BE2C (cell line): Measurements from ENCODE around the gene AHRR.

Experiments
- DNase-seq: peaks from one replicate; pipeline ENCODE4 v3.0.0-alpha.2; 2020
- H3K27me3 ChIP-seq: fragments of 250-450 bp; sonication (Bioruptor Pico); 2 replicates; pipeline ENCODE4 v1.5.1; 2020; ENCODE audit warnings: mild to moderate bottlenecking
- H3K36me3 ChIP-seq: fragments of 250-450 bp; sonication (Bioruptor Pico); 2 replicates; pipeline ENCODE4 v1.5.1; 2020; ENCODE audit warnings: mild to moderate bottlenecking
- H3K4me1 ChIP-seq: fragments of 250-450 bp; sonication (Bioruptor Pico); 2 replicates; pipeline ENCODE4 v1.5.1; 2020
- H3K4me3 ChIP-seq: 2 replicates; pipeline ENCODE4 v1.5.1; 2011; ENCODE audit warnings: low read depth, low read length
- H3K9me3 ChIP-seq: fragments of 250-450 bp; sonication (Bioruptor Pico); 2 replicates; pipeline ENCODE4 v1.5.1; 2020
- TF ChIP-seq, protein P1 (sequence below): IDR thresholded peaks from 2 replicates; pipeline ENCODE4 v1.5.1; 2012; ENCODE audit warnings: mild to moderate bottlenecking, low read depth, low read length

The AHRR gene

DNA sequence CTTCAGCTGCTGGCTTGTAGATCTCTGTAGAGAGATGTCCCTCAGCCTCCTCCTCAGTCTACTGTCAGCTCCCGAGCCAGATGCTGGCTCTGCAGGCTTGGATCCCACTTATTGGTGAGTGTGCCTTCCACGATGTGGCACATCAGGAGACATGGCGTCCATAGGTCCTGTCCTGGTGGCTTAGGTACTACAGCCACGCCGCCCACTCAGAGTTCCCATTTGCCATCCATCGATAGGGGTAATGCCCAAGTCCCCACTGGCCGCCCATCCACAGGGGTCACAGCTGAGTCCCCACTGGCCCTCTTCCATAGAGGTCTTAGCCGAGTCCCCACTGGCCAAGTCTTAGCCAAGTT lies 138.7 kb downstream of the AHRR start:
- H3K4me3 ChIP-seq = no peak overlapping the region
- H3K27me3 ChIP-seq = no peaks in the 10 kb centered on the region
- no peaks in the 10 kb centered on the region for H3K4me1 ChIP-seq
- no peak for DNase-seq
- H3K9me3 ChIP-seq = no peaks in the 10 kb centered on the region
- H3K36me3 ChIP-seq = peaks cover 41% of the 10 kb centered on the region
- TF ChIP-seq, protein P1, sequence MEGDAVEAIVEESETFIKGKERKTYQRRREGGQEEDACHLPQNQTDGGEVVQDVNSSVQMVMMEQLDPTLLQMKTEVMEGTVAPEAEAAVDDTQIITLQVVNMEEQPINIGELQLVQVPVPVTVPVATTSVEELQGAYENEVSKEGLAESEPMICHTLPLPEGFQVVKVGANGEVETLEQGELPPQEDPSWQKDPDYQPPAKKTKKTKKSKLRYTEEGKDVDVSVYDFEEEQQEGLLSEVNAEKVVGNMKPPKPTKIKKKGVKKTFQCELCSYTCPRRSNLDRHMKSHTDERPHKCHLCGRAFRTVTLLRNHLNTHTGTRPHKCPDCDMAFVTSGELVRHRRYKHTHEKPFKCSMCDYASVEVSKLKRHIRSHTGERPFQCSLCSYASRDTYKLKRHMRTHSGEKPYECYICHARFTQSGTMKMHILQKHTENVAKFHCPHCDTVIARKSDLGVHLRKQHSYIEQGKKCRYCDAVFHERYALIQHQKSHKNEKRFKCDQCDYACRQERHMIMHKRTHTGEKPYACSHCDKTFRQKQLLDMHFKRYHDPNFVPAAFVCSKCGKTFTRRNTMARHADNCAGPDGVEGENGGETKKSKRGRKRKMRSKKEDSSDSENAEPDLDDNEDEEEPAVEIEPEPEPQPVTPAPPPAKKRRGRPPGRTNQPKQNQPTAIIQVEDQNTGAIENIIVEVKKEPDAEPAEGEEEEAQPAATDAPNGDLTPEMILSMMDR = no peak

DNA sequence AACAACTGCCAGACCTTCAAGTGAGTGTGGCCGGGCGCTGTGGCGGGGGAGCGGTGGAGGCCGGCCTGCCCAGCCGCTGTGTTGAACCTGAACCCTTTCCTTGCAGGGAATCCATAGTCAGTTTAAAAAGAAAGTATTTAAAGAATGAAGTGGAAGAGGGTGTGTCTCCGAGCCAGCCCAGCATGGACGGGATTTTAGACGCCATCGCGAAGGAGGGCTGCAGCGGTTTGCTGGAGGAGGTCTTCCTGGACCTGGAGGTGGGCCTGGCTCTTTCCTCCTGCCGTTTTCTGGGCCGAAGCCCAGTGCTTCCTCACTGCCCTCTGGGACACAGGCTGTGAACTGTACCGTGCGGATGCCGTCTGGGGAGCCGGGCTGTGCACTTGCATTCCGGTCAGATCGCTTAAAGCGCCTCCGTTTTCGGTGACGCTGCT lies 140.6 kb downstream of the AHRR start:
- Histone ChIP-seq H3K36me3 (peaks cover 27% of the 10 kb centered on the region), H3K9me3 (no peaks in the 10 kb centered on the region), H3K4me3 (no peak overlapping the region), H3K27me3 (no peaks in the 10 kb centered on the region), H3K4me1 (no peaks in the 10 kb centered on the region)
- TF ChIP-seq, protein P1 = no peak
- no peak for DNase-seq

DNA sequence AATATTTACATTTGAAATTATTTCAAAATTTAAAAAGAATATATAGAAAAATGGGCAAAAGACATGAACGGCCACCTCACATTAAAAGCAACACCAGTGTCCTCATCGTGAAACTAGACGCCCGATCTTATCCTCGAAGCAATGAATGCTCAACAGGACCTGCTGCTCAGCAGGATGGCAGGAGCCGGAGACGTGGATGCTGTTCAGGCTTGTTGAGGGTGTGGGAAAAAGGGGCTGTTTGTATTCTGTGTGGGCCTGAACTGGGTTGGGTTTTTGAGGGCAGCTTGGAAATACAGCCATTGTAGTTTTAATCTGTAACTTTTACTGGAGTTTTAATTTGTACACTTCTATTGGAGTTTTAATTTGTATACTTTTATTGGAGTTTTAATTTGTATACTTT lies 141.8 kb downstream of the AHRR start:
- Histone ChIP-seq H3K4me3 (no peak overlapping the region), H3K27me3 (no peaks in the 10 kb centered on the region), H3K36me3 (peaks cover 19% of the 10 kb centered on the region), H3K4me1 (no peaks in the 10 kb centered on the region), H3K9me3 (no peaks in the 10 kb centered on the region)
- no peak for DNase-seq
- TF ChIP-seq, protein P1 = no peak

DNA sequence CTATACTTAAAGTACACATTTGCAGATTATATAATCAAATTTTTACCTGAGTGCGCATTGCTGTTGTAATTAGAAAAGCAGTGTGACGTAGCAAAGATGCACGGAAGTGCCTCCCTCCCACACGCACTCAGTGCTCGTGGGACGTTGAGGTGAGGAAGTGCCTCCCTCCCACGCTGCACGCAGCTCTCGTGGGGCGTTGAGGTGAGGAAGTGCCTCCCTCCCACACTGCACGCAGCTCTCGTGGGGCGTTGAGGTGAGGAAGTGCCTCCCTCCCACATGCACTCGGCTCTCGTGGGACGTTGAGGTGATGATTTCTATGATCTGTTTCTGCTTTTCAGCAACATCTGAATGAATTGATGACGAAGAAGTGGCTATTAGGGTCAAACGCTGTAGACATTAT lies 142.4 kb downstream of the AHRR start:
- H3K27me3 ChIP-seq = no peaks in the 10 kb centered on the region
- H3K36me3 ChIP-seq = peaks cover 19% of the 10 kb centered on the region
- no peaks in the 10 kb centered on the region for H3K4me1 ChIP-seq
- H3K4me3 ChIP-seq = no peak overlapping the region
- no peak for DNase-seq
- no peaks in the 10 kb centered on the region for H3K9me3 ChIP-seq
- TF ChIP-seq, protein P1 = no peak

DNA sequence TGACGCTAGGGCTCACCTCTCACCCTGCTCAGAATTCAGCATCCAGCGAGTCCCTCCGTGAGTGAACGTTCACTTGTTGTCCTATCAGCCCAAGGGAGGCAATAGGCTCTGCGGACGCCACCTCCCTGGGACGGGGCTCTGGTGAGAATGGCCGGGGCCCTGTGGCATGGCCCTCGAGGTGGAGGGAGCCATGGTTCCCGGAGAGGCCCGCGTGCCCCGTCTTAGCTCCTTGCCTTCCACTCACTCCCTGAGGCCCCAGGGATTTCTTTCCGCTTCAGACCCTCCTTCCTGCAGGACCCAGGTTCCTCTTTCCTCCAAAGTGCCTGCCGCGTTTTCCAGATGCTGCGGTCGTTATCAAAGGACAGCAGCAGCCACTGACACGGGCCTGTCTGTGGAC lies 142.9 kb downstream of the AHRR start:
- Histone ChIP-seq H3K4me1 (no peaks in the 10 kb centered on the region), H3K27me3 (no peaks in the 10 kb centered on the region), H3K9me3 (no peaks in the 10 kb centered on the region), H3K4me3 (no peak overlapping the region), H3K36me3 (peaks cover 15% of the 10 kb centered on the region)
- no peak for DNase-seq
- TF ChIP-seq, protein P1 = no peak

DNA sequence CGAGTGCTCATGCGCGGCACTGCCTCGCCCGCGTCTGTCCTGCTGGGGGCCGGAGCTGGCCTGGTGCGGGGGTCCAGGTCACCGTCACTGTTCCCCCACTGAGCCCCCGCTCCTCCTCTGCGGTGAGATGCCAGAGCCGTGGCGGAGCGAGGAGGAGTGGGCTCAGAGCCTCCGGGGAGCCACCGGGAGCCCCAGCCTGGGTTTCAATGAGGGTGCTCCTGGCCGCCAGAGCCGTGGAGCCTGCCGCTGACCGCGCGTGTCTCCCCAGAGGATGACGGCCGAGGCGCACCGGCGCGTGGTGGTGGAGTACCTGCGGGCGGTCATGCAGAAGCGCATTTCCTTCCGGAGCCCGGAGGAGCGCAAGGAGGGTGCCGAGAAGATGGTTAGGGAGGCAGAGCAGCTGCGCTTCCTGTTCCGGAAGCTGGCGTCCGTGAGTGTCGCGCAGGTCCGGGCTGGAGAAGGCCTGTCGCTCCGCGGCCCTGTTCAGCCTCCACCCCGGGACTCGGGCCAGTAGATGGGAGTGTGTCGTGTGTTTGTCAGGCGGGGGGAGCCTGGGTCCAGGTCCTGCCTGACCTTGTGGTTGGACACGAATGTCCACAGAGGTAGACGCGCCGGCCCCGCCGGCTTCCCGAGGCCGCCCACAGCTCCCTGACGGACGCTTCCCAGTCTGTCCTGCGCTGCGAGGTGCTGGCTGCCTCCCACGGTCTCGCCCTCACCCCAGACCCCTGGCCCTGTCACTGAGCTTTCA lies 143.5 kb downstream of the AHRR start:
- H3K36me3 ChIP-seq = peaks cover 12% of the 10 kb centered on the region
- H3K4me3 ChIP-seq = no peak overlapping the region
- no peaks in the 10 kb centered on the region for H3K4me1 ChIP-seq
- TF ChIP-seq, protein P1 = no peak
- no peaks in the 10 kb centered on the region for H3K9me3 ChIP-seq
- no peak for DNase-seq
- no peaks in the 10 kb centered on the region for H3K27me3 ChIP-seq
